MCF 10A (cell line): ENCODE data around the gene RPP30. TPM values are rescaled to one million over a fixed set of nuclear protein-coding genes. Genes with fewer than 3 reads are reported as not detected.
"Not testable (repeated sequence)": the region's sequence is repeated elsewhere in the genome, so short reads cannot be mapped to it uniquely, and the experiment has no call there.

Experiments
- BruUV-seq: library from RNA; stranded (reverse); fragments of 400-500 nt; replicated peaks from 2 replicates; lab custom pipeline; 2021; lab: Mats Ljungman, UMichigan
- CTCF ChIA-PET: fragments of 300-600 bp; sonication (Branson Sonifier 250); formaldehyde crosslinking; extraction: SDS; loops from one replicate; lab custom pipeline; 2021; ENCODE audit warnings: antibody characterized with exemption, inconsistent platforms; lab: Yijun Ruan, JAX
- POLR2A ChIA-PET: fragments of 300-600, 350-650 bp; sonication (Branson Sonifier 250); formaldehyde crosslinking; extraction: SDS; loops from one replicate; lab custom pipeline; 2020; ENCODE audit warnings: antibody characterized with exemption, inconsistent platforms; lab: Yijun Ruan, JAX
- DNase-seq: peaks from one replicate; pipeline ENCODE4 v3.0.0-alpha.2; 2018; ENCODE audit not compliant: unreplicated experiment
- H3K27ac Mint-ChIP-seq: one replicate; pipeline ENCODE4 v1.8.0; 2022; ENCODE audit warnings: mild to moderate bottlenecking, low read depth, mixed read lengths; ENCODE audit not compliant: unreplicated experiment
- H3K27me3 Mint-ChIP-seq: one replicate; pipeline ENCODE4 v1.8.0; 2022; ENCODE audit warnings: mixed read lengths; ENCODE audit not compliant: insufficient read depth, unreplicated experiment
- H3K36me3 Mint-ChIP-seq: one replicate; pipeline ENCODE4 v1.8.0; 2022; ENCODE audit warnings: mild to moderate bottlenecking, moderate library complexity, mixed read lengths; ENCODE audit not compliant: insufficient read depth, unreplicated experiment
- H3K4me1 Mint-ChIP-seq: one replicate; pipeline ENCODE4 v1.8.0; 2022; ENCODE audit warnings: mixed read lengths; ENCODE audit not compliant: insufficient read depth, unreplicated experiment
- H3K4me3 Mint-ChIP-seq: one replicate; pipeline ENCODE4 v1.8.0; 2022; ENCODE audit warnings: mild to moderate bottlenecking, moderate library complexity, mixed read lengths; ENCODE audit not compliant: unreplicated experiment
- H3K9me3 Mint-ChIP-seq: one replicate; pipeline ENCODE4 v1.8.0; 2022; ENCODE audit warnings: mixed read lengths; ENCODE audit not compliant: unreplicated experiment
- CTCF ChIP-seq: fragments of 200-600 bp; IDR thresholded peaks from one replicate; pipeline ENCODE4 v1.8.0; 2022; ENCODE audit warnings: antibody characterized with exemption, mild to moderate bottlenecking; ENCODE audit not compliant: unreplicated experiment
- intact Hi-C: fragments of 100-400 bp; cut with micrococcal nuclease; formaldehyde crosslinking; loops from 2 replicates; pipeline ENCODE4 v1.14.1; 2022
- total RNA-seq: library from RNA; stranded (reverse); gene quantifications from 2 replicates; pipeline ENCODE4 v1.2.3, GENCODE V29; 2022

The RPP30 gene
- total RNA-seq, 1 experiment from 2014 or later: 41.8 TPM

GRCh38 chr10:90871279-90871765 is 452 bp upstream of the RPP30 start:
- BruUV-seq: no TSS peak
- POLR2A ChIA-PET: interaction anchor here (0.6 to 5.3 kb wide), 19 partner anchors 10 to 1483 kb away, joined by 3 to 49 read pairs (median 3); partner anchors contain the start of genes BTAF1 and HTR7

GRCh38 chr10:90872648-90873020 is 860 bp downstream of the RPP30 start:
- no peaks in the 10 kb centered on the region for H3K27me3 Mint-ChIP-seq
- DNase-seq: no peak
- H3K4me1 Mint-ChIP-seq: peaks cover 24% of the 10 kb centered on the region
- intact Hi-C loops: no loop called here
- TSS peak; percentile 44 for BruUV-seq
- H3K27ac Mint-ChIP-seq: peak overlapping the region; percentile 91
- H3K9me3 Mint-ChIP-seq: peaks cover 7% of the 10 kb centered on the region
- peaks cover 12% of the 10 kb centered on the region for H3K36me3 Mint-ChIP-seq
- POLR2A ChIA-PET: interaction anchor here (0.6 to 5.3 kb wide), 8 partner anchors 10 to 1441 kb away, joined by 3 to 49 read pairs (median 4); partner anchors contain the start of genes BTAF1 and HTR7
- H3K4me3 Mint-ChIP-seq: peak overlapping the region; percentile 98
- CTCF ChIA-PET: interaction anchor here (0.8 to 1.6 kb wide), 4 partner anchors 10 to 1077 kb away, joined by 3 to 5 read pairs (median 3); no protein-coding TSS in a partner anchor
- TF ChIP-seq CTCF: no peak

More at GRCh38 chr10:90871279-90871765, 452 bp upstream of the RPP30 start:
- peak; percentile 68 for DNase-seq
- Mint-ChIP-seq H3K4me1 (peaks cover 24% of the 10 kb centered on the region), H3K4me3 (peak overlapping the region; percentile 98), H3K9me3 (peaks cover 7% of the 10 kb centered on the region), H3K36me3 (peaks cover 8% of the 10 kb centered on the region), H3K27ac (peak overlapping the region; percentile 91), H3K27me3 (no peaks in the 10 kb centered on the region)
- TF ChIP-seq CTCF: no peak
- intact Hi-C loops: loop anchor here (2.0 kb wide), 1 partner anchor 121 kb away; no protein-coding TSS in a partner anchor
- CTCF ChIA-PET: interaction anchor here (0.7 to 2.3 kb wide), 8 partner anchors 8 to 567 kb away, joined by 3 to 9 read pairs (median 3); no protein-coding TSS in a partner anchor

DNA sequence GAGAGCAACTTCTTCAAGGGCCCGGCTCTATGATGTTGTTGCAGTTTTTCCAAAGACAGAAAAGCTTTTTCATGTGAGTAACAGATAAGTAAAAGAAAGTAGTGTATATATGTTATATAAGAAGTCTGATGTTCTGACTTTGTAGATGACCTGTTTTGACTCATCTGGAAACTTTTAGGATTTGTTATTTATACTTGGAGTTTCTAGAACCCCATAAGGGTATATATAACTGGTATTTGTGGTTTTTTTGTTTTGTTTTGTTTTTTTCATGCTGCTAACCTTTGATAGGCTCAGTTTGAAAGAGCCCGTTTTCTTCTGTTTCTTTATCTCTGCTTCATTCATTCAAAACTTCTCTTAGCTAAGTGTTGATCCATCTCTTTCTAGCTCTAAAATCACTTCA is 7.3 kb downstream of the RPP30 start:
- BruUV-seq: no TSS peak
- intact Hi-C loops: no loop called here
- ChIA-PET POLR2A (interaction anchor here (0.6 kb wide), 1 partner anchor 374 kb away, joined by 3 read pairs; no protein-coding TSS in a partner anchor), CTCF (interaction anchor here (0.5 to 2.1 kb wide), 22 partner anchors 8 to 1302 kb away, joined by 3 to 12 read pairs (median 4); no protein-coding TSS in a partner anchor)
- Mint-ChIP-seq H3K27ac (no peak overlapping the region), H3K4me3 (no peak overlapping the region), H3K27me3 (no peaks in the 10 kb centered on the region), H3K4me1 (peaks cover 4% of the 10 kb centered on the region), H3K36me3 (peaks cover 53% of the 10 kb centered on the region), H3K9me3 (no peaks in the 10 kb centered on the region)
- DNase-seq: no peak
- no peak for TF ChIP-seq CTCF

DNA sequence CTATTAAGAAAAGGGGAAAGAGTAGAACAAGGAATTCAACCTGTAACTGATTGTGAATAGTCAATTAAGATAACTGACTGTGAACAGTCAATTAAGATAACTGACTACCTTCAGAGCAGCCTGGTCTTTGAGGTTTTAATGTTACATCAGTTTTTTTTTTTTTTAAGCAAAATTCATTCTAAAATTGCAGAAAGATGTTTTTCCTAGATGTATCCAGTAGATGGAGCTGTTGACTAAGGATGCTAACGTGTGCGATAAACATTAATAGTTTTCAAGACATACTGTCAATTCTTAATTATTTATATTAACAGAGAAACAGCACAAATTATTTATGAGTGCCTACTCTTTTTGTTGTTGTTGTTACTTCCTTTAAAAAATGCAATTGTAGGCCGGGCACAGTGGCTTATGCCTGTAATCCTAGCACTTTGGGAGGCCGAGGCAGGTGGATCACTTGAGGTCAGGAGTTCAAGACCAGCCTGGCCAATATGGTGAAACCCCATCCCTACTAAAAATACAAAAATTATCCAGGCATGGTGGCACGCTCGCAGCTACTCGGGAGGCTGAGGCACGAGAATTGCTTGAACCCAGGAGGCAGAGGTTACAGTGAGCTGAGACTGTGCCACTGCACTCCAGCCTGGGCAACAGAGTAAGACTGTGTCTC is 8.4 kb downstream of the RPP30 start:
- DNase-seq: peak; percentile 49
- ChIA-PET CTCF (interaction anchor here (0.5 to 2.1 kb wide), 24 partner anchors 9 to 1465 kb away, joined by 3 to 12 read pairs (median 4); partner anchors contain the start of gene RPP30), POLR2A (interaction anchor here (0.9 kb wide), 2 partner anchors 21 to 508 kb away, joined by 3 read pairs; no protein-coding TSS in a partner anchor)
- not testable (repeated sequence) for H3K27me3 Mint-ChIP-seq, H3K27ac Mint-ChIP-seq, BruUV-seq, H3K4me1 Mint-ChIP-seq, H3K4me3 Mint-ChIP-seq, H3K9me3 Mint-ChIP-seq
- peak; percentile 64 for TF ChIP-seq CTCF
- intact Hi-C loops: loop anchor here (1.0 kb wide), 1 partner anchor 371 kb away; no protein-coding TSS in a partner anchor
- H3K36me3 Mint-ChIP-seq: peaks cover 63% of the 10 kb centered on the region
